Endometrium (tissue), 2 donors: ENCODE data around the gene S100P.
"Not testable (repeated sequence)": the region's sequence is repeated elsewhere in the genome, so short reads cannot be mapped to it uniquely, and the experiment has no call there.

Source experiments
- FAIRE-seq: peaks from 2 replicates; lab custom pipeline; 2012; peaks lifted over from hg19 to GRCh38; lab: Jason Lieb, UNC
- donor health status: control.
- donor health status: control.

Gene S100P

GRCh38 chr4:6673191-6673659 lies 20.5 kb upstream of the S100P start:
- not testable (repeated sequence) for FAIRE-seq

- no peak for FAIRE-seq
Measured at GRCh38 chr4:6673660-6674499, 19.8 kb upstream of the S100P start.

- peak; percentile 35 for FAIRE-seq
Measured at GRCh38 chr4:6674500-6675149, 19.1 kb upstream of the S100P start.

- FAIRE-seq = no peak
Measured at GRCh38 chr4:6676722-6677558, 16.7 kb upstream of the S100P start.

- FAIRE-seq = no peak
Measured at GRCh38 chr4:6680372-6681034, 13.2 kb upstream of the S100P start.

- no peak for FAIRE-seq
Measured at GRCh38 chr4:6681191-6681590, 12.5 kb upstream of the S100P start.

- no peak for FAIRE-seq
Measured at GRCh38 chr4:6682862-6683590, 10.7 kb upstream of the S100P start.

GRCh38 chr4:6684656-6685055 lies 9.0 kb upstream of the S100P start:
- FAIRE-seq = no peak

GRCh38 chr4:6686104-6686787 lies 7.4 kb upstream of the S100P start:
- FAIRE-seq = no peak

GRCh38 chr4:6687947-6688878 lies 5.5 kb upstream of the S100P start:
- FAIRE-seq = no peak

- FAIRE-seq = no peak
Measured at GRCh38 chr4:6688879-6689505, 4.7 kb upstream of the S100P start.

- FAIRE-seq = no peak
Measured at GRCh38 chr4:6689506-6689960, 4.1 kb upstream of the S100P start.

GRCh38 chr4:6692379-6692778 lies 1.3 kb upstream of the S100P start:
- FAIRE-seq = no peak

- no peak for FAIRE-seq
Measured at GRCh38 chr4:6692806-6693205, 872 bp upstream of the S100P start.

GRCh38 chr4:6694177-6694901 lies 661 bp downstream of the S100P start:
- FAIRE-seq = no peak

- no peak for FAIRE-seq
Measured at GRCh38 chr4:6695660-6696610, 2.3 kb downstream of the S100P start.

GRCh38 chr4:6696611-6697010 lies 2.9 kb downstream of the S100P start:
- FAIRE-seq = no peak
